HCT116 (cell line): ENCODE data around the gene RNGTT. TPM values are rescaled to one million over a fixed set of nuclear protein-coding genes. Genes with fewer than 3 reads are reported as not detected.

ENCODE experiments used
- ATAC-seq: fragments of 200-7000 bp; cut with Tn5 transposase; 2 replicates; pipeline ENCODE4 v1.9.1; 2020; ENCODE audit warnings: mild to moderate bottlenecking, moderate library complexity
- BruUV-seq: library from RNA; stranded (reverse); fragments of 400-500 nt; replicated peaks from 2 replicates; lab custom pipeline; 2021; lab: Mats Ljungman, UMichigan
- CTCF ChIA-PET: fragments of 300-600 bp; sonication (Branson Sonifier 250); formaldehyde crosslinking; loops from one replicate; lab custom pipeline; 2021; ENCODE audit warnings: antibody characterized with exemption; lab: Charles Lee
- POLR2A ChIA-PET: fragments of 300-600, 350-600 bp; sonication (Branson Sonifier 250); formaldehyde crosslinking; loops from one replicate; lab custom pipeline; 2021; ENCODE audit warnings: antibody characterized with exemption; lab: Charles Lee
- RAD21 ChIA-PET, 2 experiments: fragments of 300-600 bp; sonication (Branson Sonifier 250); formaldehyde crosslinking; loops; one replicate each; lab custom pipeline; 2023; ENCODE audit warnings: low total read pairs in 2 of 2; ENCODE audit not compliant: uncharacterized antibody in 2 of 2, unreplicated experiment in 2 of 2, low non-redundant PET in 1 of 2; lab: Charles Lee
- DNase-seq: peaks from one replicate; pipeline ENCODE4 v3.0.0-alpha.2; 2010; ENCODE audit warnings: low read depth, low spot score
- H2AFZ ChIP-seq: fragments of 200-600 bp; shearing (Covaris generic), sonication (generic); 2 replicates; pipeline ENCODE4 v1.6.1; 2017; ENCODE audit warnings: low read depth, mixed run types, mixed read lengths, antibody characterized with exemption, low read length; ENCODE audit not compliant: poor library complexity, severe bottlenecking
- H3K27ac ChIP-seq: 2 replicates; pipeline ENCODE4 v1.5.1; 2012; ENCODE audit warnings: low read depth, low read length
- H3K27me3 ChIP-seq: fragments of 200-600 bp; sonication (generic); 2 replicates; pipeline ENCODE4 v1.6.1; 2016; ENCODE audit warnings: mixed run types, low read length, mixed read lengths; ENCODE audit not compliant: insufficient read depth
- H3K36me3 ChIP-seq, 2 experiments: fragments of 200-500 bp in 1 of 2; fragments of 200-600 bp in 1 of 2; sonication (Bioruptor generic) in 1 of 2; sonication (generic) in 1 of 2; 2 replicates each; pipeline versions ENCODE4 v1.5.1 to v1.6.1; 2014 to 2016; ENCODE audit warnings: low read length in 2 of 2, inconsistent platforms in 1 of 2, mixed read lengths in 1 of 2, mixed run types in 1 of 2; ENCODE audit not compliant: insufficient read depth in 2 of 2, control insufficient read depth in 1 of 2
- H3K4me1 ChIP-seq, 2 experiments: fragments of 200-600 bp in 1 of 2; sonication (generic) in 1 of 2; 2 replicates each; pipeline versions ENCODE4 v1.5.1 to v1.6.1; 2012 to 2017; ENCODE audit warnings: low read length in 2 of 2, inconsistent platforms in 1 of 2, mild to moderate bottlenecking in 1 of 2, mixed read lengths in 1 of 2, mixed run types in 1 of 2, moderate library complexity in 1 of 2; ENCODE audit not compliant: insufficient read depth in 2 of 2, control insufficient read depth in 1 of 2
- H3K4me2 ChIP-seq: fragments of 200-600 bp; sonication (generic); 2 replicates; pipeline ENCODE4 v1.6.1; 2017; ENCODE audit warnings: mixed run types, low read length, mixed read lengths
- H3K4me3 ChIP-seq, 2 experiments: fragments of 200-600 bp in 1 of 2; sonication (generic) in 1 of 2; replicated peaks in 1 of 2; 2 replicates each; pipeline ENCODE4 v1.5.1; 2011 to 2016; ENCODE audit warnings: low read length in 2 of 2, control low read depth in 1 of 2, low read depth in 1 of 2, mild to moderate bottlenecking in 1 of 2, mixed read lengths in 1 of 2, mixed run types in 1 of 2
- H3K79me2 ChIP-seq: fragments of 200-600 bp; sonication (generic); 2 replicates; pipeline ENCODE4 v1.6.1; 2017; ENCODE audit warnings: mild to moderate bottlenecking, mixed run types, low read length, moderate library complexity, mixed read lengths; ENCODE audit not compliant: insufficient read depth
- H3K9ac ChIP-seq: fragments of 200-600 bp; sonication (generic); 2 replicates; pipeline ENCODE4 v1.6.1; 2016; ENCODE audit warnings: low read length, mixed read lengths
- H3K9me2 ChIP-seq: fragments of 200-600 bp; sonication (generic), shearing (Covaris generic); 2 replicates; pipeline ENCODE4 v1.6.1; 2017; ENCODE audit warnings: mixed run types, mild to moderate bottlenecking, moderate library complexity; ENCODE audit not compliant: insufficient read depth
- H3K9me3 ChIP-seq, 2 experiments: fragments of 200-500 bp in 1 of 2; fragments of 200-600 bp in 1 of 2; sonication (Bioruptor generic) in 1 of 2; sonication (generic) in 1 of 2; 2 replicates each; pipeline ENCODE4 v1.6.1; 2014 to 2017; ENCODE audit warnings: low read length in 2 of 2, mixed read lengths in 2 of 2, inconsistent platforms in 1 of 2, low read depth in 1 of 2, mild to moderate bottlenecking in 1 of 2, mixed run types in 1 of 2, moderate library complexity in 1 of 2; ENCODE audit not compliant: control insufficient read depth in 1 of 2, insufficient read depth in 1 of 2
- H4K20me1 ChIP-seq: fragments of 200-600 bp; sonication (generic), shearing (Covaris generic); 2 replicates; pipeline ENCODE4 v1.6.1; 2017; ENCODE audit warnings: mixed run types, mild to moderate bottlenecking, moderate library complexity; ENCODE audit not compliant: insufficient read depth
- CEBPB ChIP-seq: IDR thresholded peaks from 2 replicates; pipeline ENCODE4 v1.6.1; 2012; ENCODE audit warnings: low read depth
- ELF1 ChIP-seq: IDR thresholded peaks from 2 replicates; pipeline ENCODE4 v1.6.1; 2012; ENCODE audit warnings: low read depth, borderline replicate concordance
- FOSL1 ChIP-seq: IDR thresholded peaks from 2 replicates; pipeline ENCODE4 v1.6.1; 2012; ENCODE audit warnings: low read depth
- JUND ChIP-seq: IDR thresholded peaks from 2 replicates; pipeline ENCODE4 v1.6.1; 2012
- MAX ChIP-seq: IDR thresholded peaks from 2 replicates; pipeline ENCODE4 v1.6.1; 2012
- POLR2A ChIP-seq: IDR thresholded peaks from 2 replicates; pipeline ENCODE4 v1.7.0; 2011; ENCODE audit warnings: borderline replicate concordance; ENCODE audit not compliant: insufficient read depth, insufficient read length; ENCODE audit errors: extremely low read depth
- SIN3A ChIP-seq: IDR thresholded peaks from 2 replicates; pipeline ENCODE4 v1.6.1; 2012; ENCODE audit warnings: low read depth
- SP1 ChIP-seq: IDR thresholded peaks from 2 replicates; pipeline ENCODE4 v1.6.1; 2012; ENCODE audit warnings: low read depth
- ZFX ChIP-seq: fragments of 450-650 bp; IDR thresholded peaks from 2 replicates; pipeline ENCODE4 v1.6.1; 2017
- ZNF274 ChIP-seq: fragments of 200-500 bp; sonication (Bioruptor generic); IDR thresholded peaks from 2 replicates; pipeline ENCODE4 v1.6.1; 2014; ENCODE audit warnings: mild to moderate bottlenecking, low read depth, low read length, inconsistent platforms
- intact Hi-C: fragments of 100-400 bp; cut with micrococcal nuclease; formaldehyde crosslinking; loops from 2 replicates; pipeline ENCODE4 v1.10.0; 2022
- total RNA-seq: library from RNA; stranded (reverse); gene quantifications from one replicate; pipeline ENCODE4 v1.2.1, GENCODE V29; 2021; ENCODE audit not compliant: unreplicated experiment
- TF ChIP-seq, protein P1 (sequence below): IDR thresholded peaks from 2 replicates; pipeline ENCODE4 v1.6.1; 2012; ENCODE audit warnings: low read depth
- TF ChIP-seq, protein P2 (sequence below), 3 experiments: fragments of 200-600 bp in 1 of 3; sonication (generic) in 1 of 3; IDR thresholded peaks in 2 of 3; conservative IDR thresholded peaks in 1 of 3; 2 replicates each; pipeline ENCODE4 v1.5.1; 2012 to 2017; ENCODE audit warnings: low read depth in 2 of 3, low read length in 2 of 3, antibody characterized with exemption in 1 of 3, borderline replicate concordance in 1 of 3, control low read depth in 1 of 3, mild to moderate bottlenecking in 1 of 3, mixed read lengths in 1 of 3, mixed run types in 1 of 3, moderate library complexity in 1 of 3; ENCODE audit not compliant: insufficient read depth in 1 of 3
- TF ChIP-seq, protein P3 (sequence below): IDR thresholded peaks from 2 replicates; pipeline ENCODE4 v1.6.1; 2011; ENCODE audit warnings: mild to moderate bottlenecking, low read length, moderate library complexity; ENCODE audit not compliant: insufficient replicate concordance; ENCODE audit errors: extremely low read depth

The RNGTT gene
- total RNA-seq, 1 experiment from 2014 or later, result 23.0 TPM

DNA sequence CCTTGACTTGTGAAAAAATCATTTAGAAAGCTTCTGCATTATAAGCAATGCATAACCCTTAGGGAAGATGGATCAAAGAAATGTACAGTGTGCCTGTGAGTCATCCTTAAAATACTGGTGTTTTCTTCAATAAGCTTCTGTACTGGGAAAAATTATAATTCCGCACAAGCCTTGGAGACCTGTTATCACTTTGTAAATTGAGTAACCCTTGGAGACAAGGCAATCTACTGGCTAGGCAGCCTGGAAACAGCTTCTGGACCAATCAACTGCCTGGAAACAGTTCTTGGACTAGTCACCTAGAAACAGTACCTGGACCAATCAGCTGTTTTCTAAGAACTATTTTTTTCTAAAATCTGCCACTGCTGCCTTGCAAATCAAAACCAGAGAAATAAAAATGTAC is 25.8 kb upstream of the RNGTT start:
- no peaks in the 10 kb centered on the region for H4K20me1 ChIP-seq
- no peaks in the 10 kb centered on the region for H3K27me3 ChIP-seq
- ATAC-seq (no peak), DNase-seq (peak; percentile 1)
- ChIA-PET CTCF (no interaction called here), RAD21 (interaction anchor here in 1 of 2 experiments (0.6 kb wide), 1 partner anchor 370 kb away, joined by 3 read pairs; no protein-coding TSS in a partner anchor), POLR2A (no interaction called here)
- no TSS peak for BruUV-seq
- H2AFZ ChIP-seq, result no peak overlapping the region
- H3K4me2 ChIP-seq, result no peak overlapping the region
- H3K9ac ChIP-seq, result no peak overlapping the region
- H3K36me3 ChIP-seq, result no peaks in the 10 kb centered on the region
- TF ChIP-seq MAX (no peak), FOSL1 (no peak), SIN3A (no peak), ZFX (no peak), SP1 (no peak), ELF1 (no peak), ZNF274 (no peak), CEBPB (no peak), JUND (no peak), POLR2A (no peak)
- TF ChIP-seq, protein P1, sequence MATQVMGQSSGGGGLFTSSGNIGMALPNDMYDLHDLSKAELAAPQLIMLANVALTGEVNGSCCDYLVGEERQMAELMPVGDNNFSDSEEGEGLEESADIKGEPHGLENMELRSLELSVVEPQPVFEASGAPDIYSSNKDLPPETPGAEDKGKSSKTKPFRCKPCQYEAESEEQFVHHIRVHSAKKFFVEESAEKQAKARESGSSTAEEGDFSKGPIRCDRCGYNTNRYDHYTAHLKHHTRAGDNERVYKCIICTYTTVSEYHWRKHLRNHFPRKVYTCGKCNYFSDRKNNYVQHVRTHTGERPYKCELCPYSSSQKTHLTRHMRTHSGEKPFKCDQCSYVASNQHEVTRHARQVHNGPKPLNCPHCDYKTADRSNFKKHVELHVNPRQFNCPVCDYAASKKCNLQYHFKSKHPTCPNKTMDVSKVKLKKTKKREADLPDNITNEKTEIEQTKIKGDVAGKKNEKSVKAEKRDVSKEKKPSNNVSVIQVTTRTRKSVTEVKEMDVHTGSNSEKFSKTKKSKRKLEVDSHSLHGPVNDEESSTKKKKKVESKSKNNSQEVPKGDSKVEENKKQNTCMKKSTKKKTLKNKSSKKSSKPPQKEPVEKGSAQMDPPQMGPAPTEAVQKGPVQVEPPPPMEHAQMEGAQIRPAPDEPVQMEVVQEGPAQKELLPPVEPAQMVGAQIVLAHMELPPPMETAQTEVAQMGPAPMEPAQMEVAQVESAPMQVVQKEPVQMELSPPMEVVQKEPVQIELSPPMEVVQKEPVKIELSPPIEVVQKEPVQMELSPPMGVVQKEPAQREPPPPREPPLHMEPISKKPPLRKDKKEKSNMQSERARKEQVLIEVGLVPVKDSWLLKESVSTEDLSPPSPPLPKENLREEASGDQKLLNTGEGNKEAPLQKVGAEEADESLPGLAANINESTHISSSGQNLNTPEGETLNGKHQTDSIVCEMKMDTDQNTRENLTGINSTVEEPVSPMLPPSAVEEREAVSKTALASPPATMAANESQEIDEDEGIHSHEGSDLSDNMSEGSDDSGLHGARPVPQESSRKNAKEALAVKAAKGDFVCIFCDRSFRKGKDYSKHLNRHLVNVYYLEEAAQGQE, result no peak
- TF ChIP-seq, protein P2, sequence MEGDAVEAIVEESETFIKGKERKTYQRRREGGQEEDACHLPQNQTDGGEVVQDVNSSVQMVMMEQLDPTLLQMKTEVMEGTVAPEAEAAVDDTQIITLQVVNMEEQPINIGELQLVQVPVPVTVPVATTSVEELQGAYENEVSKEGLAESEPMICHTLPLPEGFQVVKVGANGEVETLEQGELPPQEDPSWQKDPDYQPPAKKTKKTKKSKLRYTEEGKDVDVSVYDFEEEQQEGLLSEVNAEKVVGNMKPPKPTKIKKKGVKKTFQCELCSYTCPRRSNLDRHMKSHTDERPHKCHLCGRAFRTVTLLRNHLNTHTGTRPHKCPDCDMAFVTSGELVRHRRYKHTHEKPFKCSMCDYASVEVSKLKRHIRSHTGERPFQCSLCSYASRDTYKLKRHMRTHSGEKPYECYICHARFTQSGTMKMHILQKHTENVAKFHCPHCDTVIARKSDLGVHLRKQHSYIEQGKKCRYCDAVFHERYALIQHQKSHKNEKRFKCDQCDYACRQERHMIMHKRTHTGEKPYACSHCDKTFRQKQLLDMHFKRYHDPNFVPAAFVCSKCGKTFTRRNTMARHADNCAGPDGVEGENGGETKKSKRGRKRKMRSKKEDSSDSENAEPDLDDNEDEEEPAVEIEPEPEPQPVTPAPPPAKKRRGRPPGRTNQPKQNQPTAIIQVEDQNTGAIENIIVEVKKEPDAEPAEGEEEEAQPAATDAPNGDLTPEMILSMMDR (IDR thresholded peaks at IDR 0.05 in 2 of 3, conservative IDR thresholded peaks at IDR 0.05 in 1 of 3; ENCODE audit: borderline replicate concordance in 1 of 3, insufficient read depth in 1 of 3, low read depth in 2 of 3, low read length in 2 of 3), result no peak
- TF ChIP-seq, protein P3, sequence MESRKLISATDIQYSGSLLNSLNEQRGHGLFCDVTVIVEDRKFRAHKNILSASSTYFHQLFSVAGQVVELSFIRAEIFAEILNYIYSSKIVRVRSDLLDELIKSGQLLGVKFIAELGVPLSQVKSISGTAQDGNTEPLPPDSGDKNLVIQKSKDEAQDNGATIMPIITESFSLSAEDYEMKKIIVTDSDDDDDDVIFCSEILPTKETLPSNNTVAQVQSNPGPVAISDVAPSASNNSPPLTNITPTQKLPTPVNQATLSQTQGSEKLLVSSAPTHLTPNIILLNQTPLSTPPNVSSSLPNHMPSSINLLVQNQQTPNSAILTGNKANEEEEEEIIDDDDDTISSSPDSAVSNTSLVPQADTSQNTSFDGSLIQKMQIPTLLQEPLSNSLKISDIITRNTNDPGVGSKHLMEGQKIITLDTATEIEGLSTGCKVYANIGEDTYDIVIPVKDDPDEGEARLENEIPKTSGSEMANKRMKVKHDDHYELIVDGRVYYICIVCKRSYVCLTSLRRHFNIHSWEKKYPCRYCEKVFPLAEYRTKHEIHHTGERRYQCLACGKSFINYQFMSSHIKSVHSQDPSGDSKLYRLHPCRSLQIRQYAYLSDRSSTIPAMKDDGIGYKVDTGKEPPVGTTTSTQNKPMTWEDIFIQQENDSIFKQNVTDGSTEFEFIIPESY, result no peak
- H3K4me1 ChIP-seq, result no peaks in the 10 kb centered on the region
- H3K9me3 ChIP-seq, result no peaks in the 10 kb centered on the region
- H3K79me2 ChIP-seq, result no peaks in the 10 kb centered on the region
- intact Hi-C loops, result loop anchor here (10.0 kb wide), 1 partner anchor 156 kb away; the partner anchor contains the start of gene PM20D2
- no peak overlapping the region for H3K27ac ChIP-seq
- no peak overlapping the region for H3K4me3 ChIP-seq
- no peaks in the 10 kb centered on the region for H3K9me2 ChIP-seq
